ENCODE results near the gene NAA16. TPM values are rescaled to one million over a fixed set of nuclear protein-coding genes. Genes with fewer than 3 reads are reported as not detected.

The NAA16 gene
- polyA plus RNA-seq, 1 donor from 2014 or later = 57.0 TPM

DNA sequence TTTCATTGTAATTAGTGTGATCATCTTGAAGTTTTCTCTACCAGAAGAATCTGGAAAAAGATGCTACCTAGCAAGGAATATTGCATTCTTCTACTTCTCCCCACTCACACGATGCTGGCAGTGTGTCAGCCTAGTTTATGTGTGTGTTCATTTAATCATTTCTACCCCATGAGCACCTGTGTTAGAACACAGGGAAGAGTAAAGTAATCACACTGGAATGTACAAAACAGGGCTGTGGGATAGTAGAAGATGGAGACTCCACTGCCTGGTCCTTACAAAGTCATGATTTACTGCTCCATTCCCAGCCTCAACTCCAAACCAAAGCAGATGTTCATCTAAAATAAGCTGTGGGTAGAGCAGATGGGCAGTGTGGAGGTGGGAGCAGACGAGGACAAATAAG, 98.5 kb downstream of the NAA16 start:
- Histone ChIP-seq H3K9ac (ENCODE audit: low read length) (no peak overlapping the region), H2AFZ (ENCODE audit: low read depth, low read length) (no peak overlapping the region), H3K36me3 (ENCODE audit: insufficient read depth, low read length) (no peaks in the 10 kb centered on the region), H4K20me1 (ENCODE audit: insufficient read depth) (no peaks in the 10 kb centered on the region), H3F3A (ENCODE audit: insufficient read depth, low read length, poor library complexity, severe bottlenecking) (no peaks in the 10 kb centered on the region), H3K79me2 (replicated peaks; ENCODE audit: insufficient read depth, low read length) (no peaks in the 10 kb centered on the region), H3K27ac (ENCODE audit: low read length) (no peak overlapping the region), H3K9me3 (ENCODE audit: low read length) (no peaks in the 10 kb centered on the region), H3K4me3 (ENCODE audit: low read length) (no peak overlapping the region), H3K9me2 (ENCODE audit: insufficient read depth, low read length) (no peaks in the 10 kb centered on the region), H3K4me2 (ENCODE audit: low read length) (no peak overlapping the region), H3K27me3 (ENCODE audit: insufficient read depth, low read depth, low read length) (no peaks in the 10 kb centered on the region)
- TF ChIP-seq EP300 (conservative IDR thresholded peaks at IDR 0.05; ENCODE audit: poor library complexity, severe bottlenecking) (no peak), TAF1 (IDR thresholded peaks at IDR 0.05; ENCODE audit: low read depth) (no peak), EZH2 (IDR thresholded peaks at IDR 0.05; ENCODE audit: borderline replicate concordance, insufficient read depth, low read length, poor library complexity, severe bottlenecking) (no peak), SMC3 (conservative IDR thresholded peaks at IDR 0.05; ENCODE audit: poor library complexity) (no peak), RAD21 (conservative IDR thresholded peaks at IDR 0.05) (no peak), POLR2AphosphoS5 (IDR thresholded peaks at IDR 0.05) (no peak), MXI1 (conservative IDR thresholded peaks at IDR 0.05; ENCODE audit: poor library complexity, severe bottlenecking) (no peak)
- TF ChIP-seq, protein P1, sequence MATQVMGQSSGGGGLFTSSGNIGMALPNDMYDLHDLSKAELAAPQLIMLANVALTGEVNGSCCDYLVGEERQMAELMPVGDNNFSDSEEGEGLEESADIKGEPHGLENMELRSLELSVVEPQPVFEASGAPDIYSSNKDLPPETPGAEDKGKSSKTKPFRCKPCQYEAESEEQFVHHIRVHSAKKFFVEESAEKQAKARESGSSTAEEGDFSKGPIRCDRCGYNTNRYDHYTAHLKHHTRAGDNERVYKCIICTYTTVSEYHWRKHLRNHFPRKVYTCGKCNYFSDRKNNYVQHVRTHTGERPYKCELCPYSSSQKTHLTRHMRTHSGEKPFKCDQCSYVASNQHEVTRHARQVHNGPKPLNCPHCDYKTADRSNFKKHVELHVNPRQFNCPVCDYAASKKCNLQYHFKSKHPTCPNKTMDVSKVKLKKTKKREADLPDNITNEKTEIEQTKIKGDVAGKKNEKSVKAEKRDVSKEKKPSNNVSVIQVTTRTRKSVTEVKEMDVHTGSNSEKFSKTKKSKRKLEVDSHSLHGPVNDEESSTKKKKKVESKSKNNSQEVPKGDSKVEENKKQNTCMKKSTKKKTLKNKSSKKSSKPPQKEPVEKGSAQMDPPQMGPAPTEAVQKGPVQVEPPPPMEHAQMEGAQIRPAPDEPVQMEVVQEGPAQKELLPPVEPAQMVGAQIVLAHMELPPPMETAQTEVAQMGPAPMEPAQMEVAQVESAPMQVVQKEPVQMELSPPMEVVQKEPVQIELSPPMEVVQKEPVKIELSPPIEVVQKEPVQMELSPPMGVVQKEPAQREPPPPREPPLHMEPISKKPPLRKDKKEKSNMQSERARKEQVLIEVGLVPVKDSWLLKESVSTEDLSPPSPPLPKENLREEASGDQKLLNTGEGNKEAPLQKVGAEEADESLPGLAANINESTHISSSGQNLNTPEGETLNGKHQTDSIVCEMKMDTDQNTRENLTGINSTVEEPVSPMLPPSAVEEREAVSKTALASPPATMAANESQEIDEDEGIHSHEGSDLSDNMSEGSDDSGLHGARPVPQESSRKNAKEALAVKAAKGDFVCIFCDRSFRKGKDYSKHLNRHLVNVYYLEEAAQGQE (IDR thresholded peaks at IDR 0.05; ENCODE audit: borderline replicate concordance) = no peak
- TF ChIP-seq, protein P2, sequence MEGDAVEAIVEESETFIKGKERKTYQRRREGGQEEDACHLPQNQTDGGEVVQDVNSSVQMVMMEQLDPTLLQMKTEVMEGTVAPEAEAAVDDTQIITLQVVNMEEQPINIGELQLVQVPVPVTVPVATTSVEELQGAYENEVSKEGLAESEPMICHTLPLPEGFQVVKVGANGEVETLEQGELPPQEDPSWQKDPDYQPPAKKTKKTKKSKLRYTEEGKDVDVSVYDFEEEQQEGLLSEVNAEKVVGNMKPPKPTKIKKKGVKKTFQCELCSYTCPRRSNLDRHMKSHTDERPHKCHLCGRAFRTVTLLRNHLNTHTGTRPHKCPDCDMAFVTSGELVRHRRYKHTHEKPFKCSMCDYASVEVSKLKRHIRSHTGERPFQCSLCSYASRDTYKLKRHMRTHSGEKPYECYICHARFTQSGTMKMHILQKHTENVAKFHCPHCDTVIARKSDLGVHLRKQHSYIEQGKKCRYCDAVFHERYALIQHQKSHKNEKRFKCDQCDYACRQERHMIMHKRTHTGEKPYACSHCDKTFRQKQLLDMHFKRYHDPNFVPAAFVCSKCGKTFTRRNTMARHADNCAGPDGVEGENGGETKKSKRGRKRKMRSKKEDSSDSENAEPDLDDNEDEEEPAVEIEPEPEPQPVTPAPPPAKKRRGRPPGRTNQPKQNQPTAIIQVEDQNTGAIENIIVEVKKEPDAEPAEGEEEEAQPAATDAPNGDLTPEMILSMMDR (IDR thresholded peaks at IDR 0.05; ENCODE audit: poor library complexity, severe bottlenecking) = no peak

DNA sequence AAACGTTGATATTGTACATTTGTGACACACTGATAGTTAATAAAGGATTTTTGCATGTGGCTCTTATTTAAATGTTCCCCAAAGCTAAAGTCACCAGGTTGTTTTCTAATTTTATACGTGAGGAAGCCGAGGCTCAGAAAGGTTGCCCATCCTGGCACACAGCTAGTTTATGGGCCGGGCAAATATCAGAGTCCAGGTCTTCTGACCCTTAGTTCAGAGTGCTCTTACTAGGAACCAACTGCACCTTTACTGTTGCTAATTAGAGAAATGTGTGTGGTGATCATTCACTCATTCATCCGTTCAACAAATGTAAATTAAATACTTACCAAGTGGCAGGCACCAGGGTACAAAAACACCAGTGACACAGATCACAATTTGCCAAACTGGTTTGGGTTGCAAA, 100.0 kb downstream of the NAA16 start:
- Histone ChIP-seq H3K9me3 (ENCODE audit: low read length) (no peaks in the 10 kb centered on the region), H3K27me3 (ENCODE audit: insufficient read depth, low read depth, low read length) (no peaks in the 10 kb centered on the region), H3F3A (ENCODE audit: insufficient read depth, low read length, poor library complexity, severe bottlenecking) (no peaks in the 10 kb centered on the region), H3K4me3 (ENCODE audit: low read length) (no peak overlapping the region), H3K27ac (ENCODE audit: low read length) (no peak overlapping the region), H2AFZ (ENCODE audit: low read depth, low read length) (no peak overlapping the region), H3K9ac (ENCODE audit: low read length) (no peak overlapping the region), H3K36me3 (ENCODE audit: insufficient read depth, low read length) (no peaks in the 10 kb centered on the region), H3K79me2 (replicated peaks; ENCODE audit: insufficient read depth, low read length) (no peaks in the 10 kb centered on the region), H3K9me2 (ENCODE audit: insufficient read depth, low read length) (no peaks in the 10 kb centered on the region), H3K4me2 (ENCODE audit: low read length) (no peak overlapping the region), H4K20me1 (ENCODE audit: insufficient read depth) (no peaks in the 10 kb centered on the region)
- TF ChIP-seq, protein P2 (IDR thresholded peaks at IDR 0.05; ENCODE audit: poor library complexity, severe bottlenecking) = no peak
- TF ChIP-seq RAD21 (conservative IDR thresholded peaks at IDR 0.05) (no peak), TAF1 (IDR thresholded peaks at IDR 0.05; ENCODE audit: low read depth) (no peak), EZH2 (IDR thresholded peaks at IDR 0.05; ENCODE audit: borderline replicate concordance, insufficient read depth, low read length, poor library complexity, severe bottlenecking) (no peak), MXI1 (conservative IDR thresholded peaks at IDR 0.05; ENCODE audit: poor library complexity, severe bottlenecking) (no peak), POLR2AphosphoS5 (IDR thresholded peaks at IDR 0.05) (no peak), EP300 (conservative IDR thresholded peaks at IDR 0.05; ENCODE audit: poor library complexity, severe bottlenecking) (no peak)
- TF ChIP-seq, protein P1 (IDR thresholded peaks at IDR 0.05; ENCODE audit: borderline replicate concordance) = no peak
